HepG2 (cell line): ENCODE data around the gene HDAC5. TPM values are rescaled to one million over a fixed set of nuclear protein-coding genes. Genes with fewer than 3 reads are reported as not detected.

Source experiments
- E2F1 ChIP-seq: sonication (generic); formaldehyde crosslinking; IDR thresholded peaks from 2 replicates; pipeline ENCODE4 v1.5.0; 2020; ENCODE audit warnings: missing genetic modification reagents
- HOMEZ ChIP-seq: IDR thresholded peaks from 2 replicates; pipeline ENCODE4 v1.6.1; 2016; ENCODE audit warnings: low read depth
- PAX8 ChIP-seq: sonication (generic); formaldehyde crosslinking; IDR thresholded peaks from 2 replicates; pipeline ENCODE4 v1.8.0; 2022; ENCODE audit warnings: mild to moderate bottlenecking, missing genetic modification reagents, borderline replicate concordance
- PREB ChIP-seq: sonication (generic); formaldehyde crosslinking; IDR thresholded peaks from 2 replicates; pipeline ENCODE4 v1.4.0; 2020; ENCODE audit warnings: missing genetic modification reagents
- TBX3 ChIP-seq: fragments of 450-650 bp; IDR thresholded peaks from 2 replicates; pipeline ENCODE4 v1.6.1; 2017; ENCODE audit warnings: antibody characterized with exemption, mild to moderate bottlenecking, inconsistent platforms, borderline replicate concordance
- ZBTB14 ChIP-seq: sonication (generic); formaldehyde crosslinking; IDR thresholded peaks from 2 replicates; pipeline ENCODE4 v1.4.0; 2020; ENCODE audit warnings: missing genetic modification reagents
- ZBTB42 ChIP-seq: sonication (generic); formaldehyde crosslinking; IDR thresholded peaks from 2 replicates; pipeline ENCODE4 v1.5.0; 2020; ENCODE audit warnings: mild to moderate bottlenecking, missing genetic modification reagents
- ZNF430 ChIP-seq: sonication (generic); formaldehyde crosslinking; IDR thresholded peaks from 2 replicates; pipeline ENCODE4 v1.9.0; 2021; ENCODE audit warnings: mild to moderate bottlenecking, missing genetic modification reagents
- ZNF772 ChIP-seq: sonication (generic); formaldehyde crosslinking; IDR thresholded peaks from 2 replicates; pipeline ENCODE4 v1.5.0; 2020; ENCODE audit warnings: mild to moderate bottlenecking, missing genetic modification reagents
- ZNF788 ChIP-seq: sonication (generic); formaldehyde crosslinking; IDR thresholded peaks from 2 replicates; pipeline ENCODE4 v1.5.0; 2020; ENCODE audit warnings: mild to moderate bottlenecking, missing genetic modification reagents, borderline replicate concordance
- polyA plus RNA-seq, 8 experiments: library from polyadenylated mRNA; depleted of rRNA in 3 of 8; stranded (reverse) in 7 of 8; unstranded in 1 of 8; fragments of >200 nt; fragmentation: Illumina TruSeq in 4 of 8; extraction: Trizol in 4 of 8; gene quantifications; 2 replicates each; pipeline versions ENCODE4 v1.2.1 to v1.2.3, GENCODE V29; 2011 to 2016; ENCODE audit warnings: low read depth in 4 of 8, missing spikeins in 1 of 8, mixed read lengths in 1 of 8; ENCODE audit not compliant: insufficient read depth in 1 of 8
- total RNA-seq, 5 experiments: library from RNA; depleted of rRNA; stranded (reverse); fragments of >200 nt; fragmentation: Illumina TruSeq; extraction: Trizol; gene quantifications; 2 replicates each; pipeline ENCODE4 v1.2.3, GENCODE V29; 2016; ENCODE audit warnings: low read depth in 1 of 5
- TF ChIP-seq, protein P1 (sequence below): sonication (generic); formaldehyde crosslinking; IDR thresholded peaks from 2 replicates; pipeline ENCODE4 v1.4.0; 2020; ENCODE audit warnings: mild to moderate bottlenecking, missing genetic modification reagents
- TF ChIP-seq, protein P2 (sequence below): sonication (generic); formaldehyde crosslinking; IDR thresholded peaks from 2 replicates; pipeline ENCODE4 v1.5.0; 2020; ENCODE audit warnings: missing genetic modification reagents, mild to moderate bottlenecking, borderline replicate concordance
- TF ChIP-seq, protein P3 (sequence below): sonication (generic); formaldehyde crosslinking; IDR thresholded peaks from 2 replicates; pipeline ENCODE4 v1.5.0; 2020; ENCODE audit warnings: missing genetic modification reagents
- TF ChIP-seq, protein P4 (sequence below): sonication (generic); formaldehyde crosslinking; IDR thresholded peaks from 2 replicates; pipeline ENCODE4 v1.8.1; 2023; ENCODE audit warnings: mild to moderate bottlenecking, missing genetic modification reagents

Gene HDAC5
- total and polyA plus RNA-seq, 2 of the 13 experiments (the other 11 are each of a cell fraction or from before 2014, with no cell fraction given), result 46.4 to 85.4 TPM

DNA sequence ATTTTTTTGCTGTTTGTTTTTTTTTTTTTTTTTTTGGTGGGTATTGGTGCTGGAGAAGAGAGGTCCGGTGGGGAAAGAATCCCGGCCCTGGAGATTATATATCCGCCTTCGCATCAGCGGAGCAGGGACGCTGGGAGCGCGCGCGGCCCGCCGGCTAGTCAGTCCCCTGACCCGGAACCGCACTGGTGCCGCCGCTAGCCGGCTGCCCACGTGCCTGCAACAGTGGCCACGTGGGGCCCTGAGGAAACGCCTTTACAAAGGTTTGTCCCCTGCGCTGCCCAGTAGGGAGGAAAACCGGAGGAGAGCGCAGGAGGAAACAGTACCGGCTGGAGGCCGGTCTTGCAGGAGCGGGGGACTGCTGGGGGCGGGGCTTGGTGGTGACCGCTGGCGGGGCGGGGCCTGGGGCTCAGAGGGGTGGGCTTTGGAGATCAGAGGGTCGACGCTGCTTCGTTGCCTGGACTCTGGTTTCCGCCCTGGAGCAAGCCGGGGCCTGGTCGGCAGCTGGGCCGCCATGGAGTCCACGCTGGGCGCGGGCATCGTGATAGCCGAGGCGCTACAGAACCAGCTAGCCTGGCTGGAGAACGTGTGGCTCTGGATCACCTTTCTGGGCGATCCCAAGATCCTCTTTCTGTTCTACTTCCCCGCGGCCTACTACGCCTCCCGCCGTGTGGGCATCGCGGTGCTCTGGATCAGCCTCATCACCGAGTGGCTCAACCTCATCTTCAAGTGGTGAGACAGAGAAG, 52.8 kb downstream of the HDAC5 start, which contains the start of gene G6PC3 (continued):
- TF ChIP-seq, protein P1, sequence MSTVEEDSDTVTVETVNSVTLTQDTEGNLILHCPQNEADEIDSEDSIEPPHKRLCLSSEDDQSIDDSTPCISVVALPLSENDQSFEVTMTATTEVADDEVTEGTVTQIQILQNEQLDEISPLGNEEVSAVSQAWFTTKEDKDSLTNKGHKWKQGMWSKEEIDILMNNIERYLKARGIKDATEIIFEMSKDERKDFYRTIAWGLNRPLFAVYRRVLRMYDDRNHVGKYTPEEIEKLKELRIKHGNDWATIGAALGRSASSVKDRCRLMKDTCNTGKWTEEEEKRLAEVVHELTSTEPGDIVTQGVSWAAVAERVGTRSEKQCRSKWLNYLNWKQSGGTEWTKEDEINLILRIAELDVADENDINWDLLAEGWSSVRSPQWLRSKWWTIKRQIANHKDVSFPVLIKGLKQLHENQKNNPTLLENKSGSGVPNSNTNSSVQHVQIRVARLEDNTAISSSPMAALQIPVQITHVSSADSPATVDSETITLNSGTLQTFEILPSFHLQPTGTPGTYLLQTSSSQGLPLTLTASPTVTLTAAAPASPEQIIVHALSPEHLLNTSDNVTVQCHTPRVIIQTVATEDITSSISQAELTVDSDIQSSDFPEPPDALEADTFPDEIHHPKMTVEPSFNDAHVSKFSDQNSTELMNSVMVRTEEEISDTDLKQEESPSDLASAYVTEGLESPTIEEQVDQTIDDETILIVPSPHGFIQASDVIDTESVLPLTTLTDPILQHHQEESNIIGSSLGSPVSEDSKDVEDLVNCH (CRISPR knock-in tag), result no peak
- TF ChIP-seq PREB (CRISPR knock-in tag) (no peak), ZNF772 (CRISPR knock-in tag) (peak; percentile 99), ZNF430 (peak; percentile 96), HOMEZ (CRISPR knock-in tag) (peak; percentile 18; the same call in 1 of the 2 replicates), E2F1 (peak; percentile 93), ZBTB14 (peak; percentile 81), TBX3 (0 out of 2 replicates have a peak, but pooled peaks have one; percentile 26), PAX8 (CRISPR knock-in tag) (0 out of 2 replicates have a peak, but pooled peaks have one; percentile 25), ZBTB42 (peak; percentile 72; the same call in 1 of the 2 replicates), ZNF788 (CRISPR knock-in tag) (peak; percentile 100)
- TF ChIP-seq, protein P2, sequence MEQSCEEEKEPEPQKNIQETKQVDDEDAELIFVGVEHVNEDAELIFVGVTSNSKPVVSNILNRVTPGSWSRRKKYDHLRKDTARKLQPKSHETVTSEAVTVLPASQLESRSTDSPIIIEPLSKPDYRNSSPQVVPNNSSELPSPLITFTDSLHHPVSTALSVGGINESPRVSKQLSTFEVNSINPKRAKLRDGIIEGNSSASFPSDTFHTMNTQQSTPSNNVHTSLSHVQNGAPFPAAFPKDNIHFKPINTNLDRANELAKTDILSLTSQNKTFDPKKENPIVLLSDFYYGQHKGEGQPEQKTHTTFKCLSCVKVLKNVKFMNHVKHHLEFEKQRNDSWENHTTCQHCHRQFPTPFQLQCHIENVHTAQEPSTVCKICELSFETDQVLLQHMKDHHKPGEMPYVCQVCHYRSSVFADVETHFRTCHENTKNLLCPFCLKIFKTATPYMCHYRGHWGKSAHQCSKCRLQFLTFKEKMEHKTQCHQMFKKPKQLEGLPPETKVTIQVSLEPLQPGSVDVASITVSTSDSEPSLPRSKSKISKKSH (CRISPR knock-in tag), result peak; percentile 97
- TF ChIP-seq, protein P3, sequence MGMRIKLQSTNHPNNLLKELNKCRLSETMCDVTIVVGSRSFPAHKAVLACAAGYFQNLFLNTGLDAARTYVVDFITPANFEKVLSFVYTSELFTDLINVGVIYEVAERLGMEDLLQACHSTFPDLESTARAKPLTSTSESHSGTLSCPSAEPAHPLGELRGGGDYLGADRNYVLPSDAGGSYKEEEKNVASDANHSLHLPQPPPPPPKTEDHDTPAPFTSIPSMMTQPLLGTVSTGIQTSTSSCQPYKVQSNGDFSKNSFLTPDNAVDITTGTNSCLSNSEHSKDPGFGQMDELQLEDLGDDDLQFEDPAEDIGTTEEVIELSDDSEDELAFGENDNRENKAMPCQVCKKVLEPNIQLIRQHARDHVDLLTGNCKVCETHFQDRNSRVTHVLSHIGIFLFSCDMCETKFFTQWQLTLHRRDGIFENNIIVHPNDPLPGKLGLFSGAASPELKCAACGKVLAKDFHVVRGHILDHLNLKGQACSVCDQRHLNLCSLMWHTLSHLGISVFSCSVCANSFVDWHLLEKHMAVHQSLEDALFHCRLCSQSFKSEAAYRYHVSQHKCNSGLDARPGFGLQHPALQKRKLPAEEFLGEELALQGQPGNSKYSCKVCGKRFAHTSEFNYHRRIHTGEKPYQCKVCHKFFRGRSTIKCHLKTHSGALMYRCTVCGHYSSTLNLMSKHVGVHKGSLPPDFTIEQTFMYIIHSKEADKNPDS (CRISPR knock-in tag), result peak; percentile 39; the same call in 1 of the 2 replicates
- TF ChIP-seq, protein P4, sequence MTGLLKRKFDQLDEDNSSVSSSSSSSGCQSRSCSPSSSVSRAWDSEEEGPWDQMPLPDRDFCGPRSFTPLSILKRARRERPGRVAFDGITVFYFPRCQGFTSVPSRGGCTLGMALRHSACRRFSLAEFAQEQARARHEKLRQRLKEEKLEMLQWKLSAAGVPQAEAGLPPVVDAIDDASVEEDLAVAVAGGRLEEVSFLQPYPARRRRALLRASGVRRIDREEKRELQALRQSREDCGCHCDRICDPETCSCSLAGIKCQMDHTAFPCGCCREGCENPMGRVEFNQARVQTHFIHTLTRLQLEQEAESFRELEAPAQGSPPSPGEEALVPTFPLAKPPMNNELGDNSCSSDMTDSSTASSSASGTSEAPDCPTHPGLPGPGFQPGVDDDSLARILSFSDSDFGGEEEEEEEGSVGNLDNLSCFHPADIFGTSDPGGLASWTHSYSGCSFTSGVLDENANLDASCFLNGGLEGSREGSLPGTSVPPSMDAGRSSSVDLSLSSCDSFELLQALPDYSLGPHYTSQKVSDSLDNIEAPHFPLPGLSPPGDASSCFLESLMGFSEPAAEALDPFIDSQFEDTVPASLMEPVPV (CRISPR knock-in tag), result peak; percentile 96
